Hematopoietic multipotent progenitor cell treated with erythropoietin and hydrocortisone succinate and interleukin-3 and kit ligand, for 15 days (in vitro differentiated cells): Measurements from ENCODE around the gene DAB1.

Experiments
- DNase-seq: peaks from one replicate; pipeline ENCODE4 v3.0.0-alpha.2; 2015; ENCODE audit warnings: low spot score

Gene DAB1

DNA sequence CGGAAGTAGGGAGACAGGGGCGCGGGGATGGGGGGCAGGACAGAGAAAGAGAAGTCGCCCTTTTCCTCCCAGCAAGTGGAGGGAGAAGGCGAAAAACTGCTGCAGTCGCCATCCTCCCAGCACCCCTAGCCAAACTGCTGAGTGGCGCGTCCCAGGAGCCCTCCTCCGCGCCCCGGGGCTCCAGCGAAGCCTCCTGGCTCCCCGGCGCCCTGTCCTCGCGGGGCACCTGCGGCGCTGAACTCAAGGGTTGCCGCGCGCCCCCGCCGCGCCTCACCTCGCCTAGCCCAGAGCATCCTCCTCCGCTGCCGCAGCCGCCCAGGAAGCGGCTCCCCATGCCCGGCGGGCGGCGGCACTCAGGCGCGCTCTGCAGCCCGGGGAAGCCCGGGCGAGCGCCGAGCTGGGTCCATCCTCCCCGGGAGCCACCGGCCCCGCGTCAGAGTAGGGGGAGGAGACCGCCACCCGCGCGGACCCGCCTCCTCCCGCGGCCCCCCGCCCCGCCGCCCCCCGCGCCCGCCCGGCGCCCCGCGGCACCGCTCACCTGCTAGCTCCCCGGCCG, at the start of gene DAB1:
DAB1 (minus strand) TSS at position 405 of the 556 bp plus-strand sequence. CDS start 133,030 bp downstream, outside the sequence.
- DNase-seq = no peak

DNA sequence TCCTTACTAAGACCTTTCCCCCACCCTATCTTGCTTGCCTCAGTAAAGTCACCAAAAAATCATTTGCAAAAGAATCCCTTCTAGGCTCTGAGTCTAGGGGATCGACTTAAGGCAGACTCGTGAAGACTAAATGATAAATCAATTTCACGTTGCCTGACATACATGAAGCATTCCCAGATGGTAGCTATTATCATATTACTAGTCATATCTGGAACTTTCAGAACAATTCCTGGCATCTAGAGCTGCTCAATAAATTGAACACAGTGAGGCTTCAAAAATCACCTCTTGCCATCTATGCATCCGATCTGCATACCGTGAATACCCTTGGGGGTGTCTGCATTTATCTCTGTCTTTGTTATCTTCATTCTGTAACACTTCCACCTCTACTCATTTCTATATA, 49.6 kb upstream of the DAB1 start:
- DNase-seq = no peak

DNA sequence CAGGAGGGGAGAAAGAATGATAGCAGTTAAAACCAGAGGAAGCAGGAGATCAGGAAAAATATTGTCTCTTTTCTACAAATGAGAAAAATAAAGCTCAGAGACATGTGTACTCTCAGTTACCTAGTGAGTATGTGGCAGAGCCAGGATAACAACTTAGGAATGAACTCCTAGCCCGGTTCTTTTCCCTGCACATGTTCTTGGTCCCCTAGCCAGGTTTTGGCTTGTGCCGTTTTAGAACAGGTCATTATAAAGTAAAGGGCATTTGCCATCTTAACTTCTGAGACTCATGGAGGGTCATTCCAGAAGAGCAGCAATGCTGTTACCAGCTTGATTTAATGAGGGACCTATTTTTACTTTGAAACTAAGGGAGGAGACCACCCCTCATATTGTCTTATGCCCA, 48.1 kb upstream of the DAB1 start:
- DNase-seq = no peak

- DNase-seq = no peak
Observed at GRCh38 chr1:57470036-57470435, 46.2 kb upstream of the DAB1 start.

DNA sequence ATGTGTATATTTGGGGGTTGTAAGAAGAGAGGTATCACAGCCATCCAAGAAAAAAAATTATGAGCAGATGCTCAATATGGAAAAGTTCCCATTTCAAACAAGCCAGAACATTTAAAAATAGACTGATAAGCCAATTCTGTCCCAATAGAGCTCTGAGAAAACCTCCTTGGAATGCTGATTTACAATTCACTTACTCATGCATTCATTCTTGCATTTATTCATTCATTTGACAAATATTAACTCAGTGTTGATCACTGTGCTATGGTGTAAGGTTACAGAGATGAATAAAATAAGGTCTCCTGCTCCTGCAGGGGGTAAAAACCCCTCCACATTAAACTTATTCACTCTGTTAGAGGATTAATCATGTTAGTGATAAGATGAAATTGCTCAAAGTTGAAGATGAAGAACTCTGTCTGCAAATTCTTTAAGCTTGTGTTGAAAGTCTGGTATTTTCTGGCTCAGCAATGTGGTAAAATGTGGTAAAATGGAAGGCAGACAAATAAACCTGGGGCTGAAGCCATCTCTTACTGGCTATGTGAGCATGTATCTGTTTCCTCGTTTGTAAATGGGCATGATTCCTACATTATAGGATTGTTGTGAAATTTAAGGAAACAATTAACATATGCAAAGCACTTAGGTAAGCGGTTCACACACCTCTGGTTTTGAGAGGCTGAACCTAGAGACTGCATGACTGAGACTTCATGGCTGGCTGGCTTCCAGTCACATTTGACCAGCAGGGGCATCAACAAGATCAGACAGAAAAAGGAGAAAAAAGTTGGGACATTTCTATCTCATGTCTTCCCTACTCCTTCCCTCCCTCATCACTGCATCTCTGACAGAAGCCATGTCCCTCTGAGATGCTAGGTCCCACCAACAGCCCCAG, 45.0 kb upstream of the DAB1 start:
- no peak for DNase-seq

GRCh38 chr1:57467830-57468229, 44.0 kb upstream of the DAB1 start:
- no peak for DNase-seq

DNA sequence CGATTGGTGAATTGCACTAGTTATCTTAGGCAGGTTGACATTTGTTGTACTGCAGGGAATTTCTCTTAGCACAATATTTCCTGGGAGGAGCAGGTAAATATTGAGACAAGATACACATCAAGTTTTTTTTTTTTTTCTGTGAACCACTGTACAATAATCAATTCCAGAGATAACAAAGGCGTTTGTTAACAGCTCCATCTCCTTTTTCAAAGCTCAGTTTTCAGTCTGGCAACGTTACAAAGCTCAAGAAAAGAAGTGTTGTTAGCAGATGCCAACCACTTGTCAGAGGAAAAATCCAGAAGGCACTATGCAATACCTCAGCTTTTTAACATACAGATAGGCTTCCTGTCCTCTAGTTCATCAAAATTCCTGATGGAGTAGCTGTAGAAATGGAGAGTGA, 40.9 kb upstream of the DAB1 start:
- DNase-seq = no peak

- DNase-seq = no peak
Observed at GRCh38 chr1:57463343-57463742, 39.5 kb upstream of the DAB1 start.

GRCh38 chr1:57461405-57461804, 37.5 kb upstream of the DAB1 start:
- DNase-seq = no peak

- DNase-seq = no peak
Observed at GRCh38 chr1:57451516-57451915, 27.7 kb upstream of the DAB1 start.

- no peak for DNase-seq
Observed at GRCh38 chr1:57450981-57451380, 27.1 kb upstream of the DAB1 start.

- no peak for DNase-seq
Observed at GRCh38 chr1:57447551-57447950, 23.7 kb upstream of the DAB1 start.

- DNase-seq = no peak
Observed at GRCh38 chr1:57443004-57443403, 19.1 kb upstream of the DAB1 start.

DNA sequence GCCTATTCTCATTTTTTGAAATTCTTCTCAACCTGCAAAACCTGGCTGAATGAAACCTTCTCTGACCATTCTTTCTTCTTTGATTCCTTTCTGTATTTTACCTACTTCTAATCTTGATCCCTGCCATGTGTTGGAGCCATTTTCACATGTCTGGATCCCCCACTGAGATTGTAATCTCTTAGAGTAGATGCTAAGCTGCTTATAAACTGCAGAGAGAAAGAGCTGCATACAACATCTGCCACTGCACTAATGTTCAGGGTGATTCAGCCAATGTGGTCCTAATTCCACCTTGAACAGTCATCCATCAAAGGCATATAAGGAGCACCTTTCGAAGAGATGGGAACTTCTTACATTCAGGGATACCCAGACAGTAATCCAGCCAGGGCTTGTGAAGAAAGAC, 16.2 kb upstream of the DAB1 start:
- no peak for DNase-seq

- no peak for DNase-seq
Observed at GRCh38 chr1:57431400-57431799, 7.5 kb upstream of the DAB1 start.

DNA sequence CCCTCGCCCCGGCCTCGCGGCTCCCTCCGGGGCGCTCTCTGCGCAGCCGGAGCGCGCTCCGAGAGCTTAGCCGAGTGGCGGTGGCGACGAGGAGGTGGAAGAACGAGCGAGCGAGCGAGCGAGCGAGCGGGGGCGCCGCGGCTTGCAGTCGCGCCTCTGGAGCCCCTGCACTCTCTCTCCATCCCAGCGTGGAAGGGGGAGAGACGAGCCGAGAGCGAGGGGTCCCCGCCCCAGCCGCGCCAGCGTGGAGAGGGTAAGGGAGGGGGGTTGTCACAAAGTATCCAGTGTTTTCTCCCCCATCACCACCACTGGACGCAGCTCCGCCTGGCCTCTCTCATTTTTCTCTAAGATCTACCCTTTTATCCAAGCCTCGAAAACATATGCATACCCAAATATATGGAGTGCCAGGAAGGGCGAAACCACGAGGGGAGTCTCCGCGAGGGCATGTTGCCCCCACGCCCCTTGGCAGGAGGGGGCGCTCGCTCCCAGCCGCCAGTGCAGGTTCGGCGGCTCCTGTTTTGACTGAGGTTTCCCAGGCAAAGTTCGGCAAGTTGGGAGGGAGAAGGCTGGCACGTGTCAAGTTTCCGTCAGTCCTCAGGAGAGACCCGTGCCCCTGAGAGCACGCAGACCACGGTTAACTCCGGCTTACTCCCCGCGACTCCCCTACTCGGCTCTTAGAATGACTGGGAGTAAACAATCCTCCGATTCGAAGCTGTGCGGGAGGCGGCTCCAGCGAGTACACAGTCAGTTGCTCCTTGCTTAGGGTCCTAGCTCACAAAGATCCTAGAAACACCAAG, 569 bp upstream of the DAB1 start:
- DNase-seq = no peak

GRCh38 chr1:57423135-57423655, 665 bp downstream of the DAB1 start:
- no peak for DNase-seq

- no peak for DNase-seq
Observed at GRCh38 chr1:57422271-57423134, 1.4 kb downstream of the DAB1 start.

DNA sequence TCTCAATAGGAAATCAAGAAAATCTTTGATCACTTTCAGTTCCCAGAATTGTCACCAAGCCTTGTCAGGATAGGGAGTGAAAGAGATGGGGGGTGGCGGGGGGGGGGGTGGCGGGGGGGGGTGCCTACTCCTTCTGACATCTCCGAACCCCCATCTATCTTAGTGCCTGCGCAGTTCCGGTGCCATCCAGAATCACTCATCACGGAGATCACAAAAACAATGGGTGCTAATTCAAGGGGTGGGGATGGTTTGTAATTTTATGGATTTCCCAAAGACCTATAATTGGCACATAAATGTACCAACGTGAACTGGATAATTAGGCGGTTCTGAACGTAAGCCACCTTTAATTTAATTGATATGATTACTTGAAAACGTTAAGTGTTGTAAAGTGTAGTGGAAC, 2.1 kb downstream of the DAB1 start:
- DNase-seq = no peak

DNA sequence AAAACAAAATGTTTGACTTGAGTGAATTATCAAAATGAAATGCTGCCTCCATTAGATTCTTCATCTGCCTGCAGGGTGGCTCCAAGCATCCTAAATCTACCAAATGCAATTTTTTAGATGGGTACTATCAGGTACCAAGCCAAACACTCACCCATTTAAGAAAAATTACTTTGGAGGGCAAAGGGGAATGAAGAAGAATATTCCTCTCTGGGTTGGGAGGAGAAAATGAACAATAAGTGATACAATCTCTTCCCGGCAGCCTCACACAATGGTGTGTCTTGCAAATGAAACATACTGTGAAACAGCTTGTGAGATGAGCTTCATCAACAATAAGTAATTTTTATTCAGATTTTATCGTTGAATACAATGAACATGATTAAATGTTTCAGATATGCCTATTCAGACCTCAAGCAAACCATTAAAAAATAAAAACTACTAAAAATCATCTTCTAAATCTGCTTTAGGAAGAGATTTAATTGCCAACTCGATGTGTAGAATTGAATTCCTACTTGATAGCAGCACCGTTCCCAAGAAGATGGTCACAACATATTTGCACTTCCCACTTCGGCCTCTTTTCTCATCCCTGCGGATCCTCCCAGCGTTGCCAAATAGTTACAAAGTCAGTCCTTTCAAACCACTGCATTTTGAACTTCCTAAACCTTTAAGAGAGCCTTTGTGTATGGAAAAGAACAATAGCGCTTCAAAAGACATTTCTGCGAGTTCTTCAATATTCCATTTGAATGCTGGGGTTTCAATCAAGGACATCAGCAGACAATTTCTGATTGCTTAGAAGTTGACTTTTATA, 2.7 kb downstream of the DAB1 start:
- DNase-seq = no peak

DNA sequence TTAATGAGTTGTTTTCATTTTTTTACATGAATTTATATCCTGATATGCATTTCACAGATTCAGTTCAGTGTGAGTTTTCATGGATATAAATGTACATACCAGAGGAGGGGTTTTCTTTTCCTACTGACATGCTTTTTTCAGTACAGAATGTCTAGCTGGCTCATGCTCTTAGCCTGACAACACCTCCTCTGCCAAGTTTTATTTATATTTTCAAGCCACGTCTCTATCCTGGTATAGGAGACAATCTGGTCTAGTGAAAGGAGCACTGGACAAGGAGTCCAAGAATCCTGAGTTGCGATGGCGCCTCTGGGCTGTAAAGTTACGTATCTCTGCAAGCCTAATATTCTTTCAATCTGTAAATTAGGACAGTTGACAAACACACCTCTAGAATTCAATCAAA, 4.9 kb downstream of the DAB1 start:
- no peak for DNase-seq
